Stimulated activated CD8-positive, alpha-beta memory T cell treated with anti-CD3 and anti-CD28 coated beads, Interleukin-12 subunit alpha, Interleukin-12 subunit beta, amount 100 ng/mL, for 24 hours (primary cell): ENCODE measurements around the gene CILP2.

Experiments used
- DNase-seq: peaks from one replicate; pipeline ENCODE4 v3.0.0-alpha.2; 2020; ENCODE audit errors: extremely low read depth

CILP2 gene

DNA sequence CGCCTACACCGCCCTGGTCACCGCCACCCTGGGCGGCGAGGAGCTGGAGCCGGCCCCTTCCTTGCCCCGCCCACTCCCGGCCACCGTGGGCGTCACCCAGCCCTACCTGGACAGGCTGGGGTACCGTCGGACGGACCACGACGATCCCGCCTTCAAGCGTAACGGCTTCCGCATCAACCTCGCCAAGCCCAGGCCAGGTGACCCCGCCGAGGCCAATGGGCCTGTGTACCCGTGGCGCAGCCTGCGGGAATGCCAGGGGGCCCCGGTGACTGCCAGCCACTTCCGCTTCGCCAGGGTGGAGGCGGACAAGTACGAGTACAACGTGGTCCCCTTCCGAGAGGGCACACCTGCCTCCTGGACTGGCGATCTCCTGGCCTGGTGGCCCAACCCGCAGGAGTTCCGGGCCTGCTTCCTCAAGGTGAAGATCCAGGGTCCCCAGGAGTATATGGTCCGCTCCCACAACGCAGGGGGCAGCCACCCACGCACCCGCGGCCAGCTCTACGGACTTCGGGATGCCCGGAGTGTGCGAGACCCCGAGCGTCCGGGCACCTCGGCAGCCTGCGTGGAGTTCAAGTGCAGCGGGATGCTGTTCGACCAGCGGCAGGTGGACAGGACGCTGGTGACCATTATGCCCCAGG is 7.0 kb downstream of the CILP2 start:
- no peak for DNase-seq

GRCh38 chr19:19545707-19546106 is 7.6 kb downstream of the CILP2 start:
- no peak for DNase-seq

DNA sequence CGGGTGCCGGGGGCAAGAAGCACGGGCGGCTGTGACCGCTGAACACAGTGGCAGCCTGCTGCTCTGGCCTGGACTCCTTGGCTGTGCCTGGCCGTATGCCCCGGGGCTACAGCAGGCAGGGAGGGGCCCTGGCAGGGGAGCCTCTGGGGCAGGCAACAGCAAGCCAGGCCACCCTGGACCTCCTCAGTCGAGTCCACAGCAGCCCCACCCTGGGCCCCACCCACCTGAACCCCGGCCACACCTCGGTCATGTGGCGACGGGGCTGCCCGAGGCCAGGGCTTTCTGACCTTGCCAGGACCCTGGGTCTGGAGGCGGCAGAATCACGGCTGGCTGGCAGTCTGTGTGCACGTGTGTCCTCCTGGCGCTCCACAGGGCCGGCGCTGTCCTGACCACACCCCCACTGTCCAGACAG is 8.7 kb downstream of the CILP2 start:
- DNase-seq: no peak

DNA sequence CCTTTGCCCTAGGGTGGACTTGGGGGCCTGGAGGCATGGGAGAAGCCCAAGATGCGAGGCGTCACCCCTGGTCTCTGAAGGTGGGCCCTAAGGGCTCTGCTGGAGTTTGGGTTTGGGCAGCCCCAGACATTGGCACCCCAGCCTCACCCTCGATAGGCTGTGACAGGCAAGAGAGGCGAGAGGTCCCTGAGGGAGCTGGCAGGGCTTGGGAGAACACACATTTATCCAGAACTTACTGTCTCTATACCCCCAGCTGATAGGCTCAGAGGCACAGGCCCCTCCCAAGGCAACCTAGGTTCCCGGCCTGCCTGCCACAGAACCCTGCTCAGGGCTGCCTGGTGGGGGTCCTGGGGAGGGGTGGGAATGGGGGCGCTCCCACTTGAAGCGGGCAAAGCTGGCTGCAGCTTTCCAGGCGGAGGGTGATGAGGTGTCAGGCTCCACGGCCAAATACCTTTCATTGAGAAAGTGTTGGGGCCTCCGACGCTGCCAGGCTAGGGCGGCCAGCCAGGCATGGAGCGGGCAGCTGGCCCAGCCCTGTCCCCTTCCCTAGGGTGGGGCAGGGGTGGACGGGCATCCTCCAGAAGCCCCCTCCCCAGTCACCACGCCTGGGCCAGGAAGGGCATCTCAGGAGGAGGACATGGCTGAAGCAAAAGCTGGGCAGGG is 9.7 kb downstream of the CILP2 start:
- no peak for DNase-seq

DNA sequence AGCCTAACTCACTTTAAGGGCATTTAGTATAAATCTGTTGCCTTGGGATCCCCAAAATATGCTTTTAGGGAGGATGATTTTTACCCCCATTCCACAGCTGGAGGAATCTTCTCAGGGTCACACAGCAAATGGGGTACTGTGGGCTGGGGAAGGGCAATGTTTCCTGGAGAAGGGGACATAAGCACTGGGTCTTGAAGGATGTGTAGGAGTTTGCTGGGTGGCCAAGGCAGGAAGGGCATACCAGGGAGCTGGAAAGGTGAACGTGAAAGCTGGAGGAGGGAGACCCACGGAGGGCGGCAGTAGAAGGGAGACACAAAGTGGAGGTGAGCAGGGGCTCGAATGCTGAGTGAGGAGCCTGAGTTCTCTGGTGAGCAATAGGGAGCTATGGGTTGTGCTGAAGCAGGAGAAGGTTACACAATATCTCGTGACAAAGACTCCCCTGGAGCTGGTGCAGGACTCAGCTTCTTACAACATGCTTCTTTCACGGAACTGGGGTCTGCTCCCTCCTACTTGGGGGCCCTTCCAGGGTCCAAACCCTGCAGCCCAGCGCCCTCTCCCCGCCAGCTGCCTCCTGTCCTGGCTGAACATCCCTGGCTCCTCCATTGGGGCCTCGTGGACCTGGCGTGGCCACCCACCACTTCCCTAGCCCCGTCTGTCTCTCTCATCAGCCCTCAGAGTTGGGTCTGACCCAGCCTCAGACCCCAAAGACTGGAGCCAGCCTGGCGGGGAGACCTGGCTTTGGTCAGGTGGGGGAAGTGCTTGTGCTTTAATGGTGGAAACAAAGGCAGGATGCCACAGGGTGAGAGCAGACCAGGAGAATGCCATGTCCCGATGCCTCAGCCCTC is 11.1 kb downstream of the CILP2 start:
- DNase-seq: no peak

DNA sequence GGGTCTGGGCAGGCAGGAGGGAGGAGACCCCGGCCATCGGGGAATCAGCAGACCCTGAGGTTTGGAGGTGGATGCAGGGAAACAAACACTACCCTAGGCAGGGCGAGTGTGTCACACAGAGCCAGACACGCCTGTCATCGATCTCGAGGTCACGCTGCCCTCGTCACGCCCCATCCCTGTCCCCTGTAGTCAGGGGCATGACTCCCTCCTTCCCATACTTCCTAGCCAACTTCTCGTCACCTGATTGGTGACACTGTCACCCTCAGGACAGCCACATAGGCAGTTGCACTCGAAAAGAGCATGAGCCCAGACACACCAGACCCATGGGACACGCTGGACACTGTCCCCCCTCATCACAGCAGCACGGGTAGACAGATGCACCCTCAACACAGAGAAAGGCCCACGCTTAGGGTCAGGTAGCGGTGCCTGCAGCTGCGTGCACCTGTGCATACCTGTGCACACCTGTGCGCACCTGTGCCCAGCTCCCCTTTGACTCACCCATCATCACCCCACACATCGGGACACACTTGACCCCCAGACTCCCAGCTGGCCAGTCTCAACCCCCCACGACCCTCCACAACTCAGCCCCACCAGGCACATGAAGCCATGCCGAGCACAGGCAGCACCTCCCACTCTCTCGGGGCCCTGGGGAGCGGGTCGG is 11.9 kb downstream of the CILP2 start:
- no peak for DNase-seq

- DNase-seq: no peak
Measured at GRCh38 chr19:19550485-19550929, 12.4 kb downstream of the CILP2 start.

GRCh38 chr19:19550972-19551852 is 13.1 kb downstream of the CILP2 start:
- DNase-seq: no peak

DNA sequence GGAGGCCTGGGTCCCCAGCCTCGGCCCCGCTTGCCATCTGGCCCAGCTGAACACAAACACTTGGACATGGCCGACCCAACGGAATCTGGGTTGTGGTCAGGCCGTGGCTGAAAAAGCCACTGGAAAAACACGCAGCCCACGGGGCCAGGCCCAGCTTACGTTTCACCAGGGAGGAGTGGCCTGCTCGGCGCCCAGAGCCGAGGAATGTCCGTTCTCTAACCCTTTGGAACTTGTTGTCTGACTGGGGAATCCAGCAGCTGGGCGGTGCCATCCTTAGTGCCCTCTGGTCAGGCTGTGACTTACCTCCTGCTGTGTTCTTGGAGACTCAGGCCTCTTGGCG is 13.8 kb downstream of the CILP2 start:
- DNase-seq: no peak

DNA sequence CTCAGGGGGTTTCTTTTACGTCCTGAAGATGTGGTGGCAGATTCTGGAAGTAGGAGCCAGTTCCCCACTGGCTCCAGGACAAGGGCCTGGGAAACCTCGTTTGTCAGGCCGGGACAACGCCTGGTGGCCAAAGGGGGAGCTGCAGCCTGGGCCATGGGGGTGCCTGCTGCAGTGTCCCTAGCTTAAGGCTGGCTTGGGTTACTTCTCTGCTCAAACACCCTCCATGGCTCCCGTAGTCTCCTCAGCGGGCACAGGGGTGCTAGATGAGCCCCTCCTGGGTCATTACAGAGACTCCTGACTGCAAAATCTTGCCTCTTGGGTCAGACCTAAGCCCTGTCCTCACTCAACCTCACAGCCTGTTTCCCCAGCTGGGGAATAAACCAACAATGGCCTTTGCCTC is 14.7 kb downstream of the CILP2 start:
- DNase-seq: no peak

- DNase-seq: no peak
Measured at GRCh38 chr19:19553670-19554069, 15.6 kb downstream of the CILP2 start.

DNA sequence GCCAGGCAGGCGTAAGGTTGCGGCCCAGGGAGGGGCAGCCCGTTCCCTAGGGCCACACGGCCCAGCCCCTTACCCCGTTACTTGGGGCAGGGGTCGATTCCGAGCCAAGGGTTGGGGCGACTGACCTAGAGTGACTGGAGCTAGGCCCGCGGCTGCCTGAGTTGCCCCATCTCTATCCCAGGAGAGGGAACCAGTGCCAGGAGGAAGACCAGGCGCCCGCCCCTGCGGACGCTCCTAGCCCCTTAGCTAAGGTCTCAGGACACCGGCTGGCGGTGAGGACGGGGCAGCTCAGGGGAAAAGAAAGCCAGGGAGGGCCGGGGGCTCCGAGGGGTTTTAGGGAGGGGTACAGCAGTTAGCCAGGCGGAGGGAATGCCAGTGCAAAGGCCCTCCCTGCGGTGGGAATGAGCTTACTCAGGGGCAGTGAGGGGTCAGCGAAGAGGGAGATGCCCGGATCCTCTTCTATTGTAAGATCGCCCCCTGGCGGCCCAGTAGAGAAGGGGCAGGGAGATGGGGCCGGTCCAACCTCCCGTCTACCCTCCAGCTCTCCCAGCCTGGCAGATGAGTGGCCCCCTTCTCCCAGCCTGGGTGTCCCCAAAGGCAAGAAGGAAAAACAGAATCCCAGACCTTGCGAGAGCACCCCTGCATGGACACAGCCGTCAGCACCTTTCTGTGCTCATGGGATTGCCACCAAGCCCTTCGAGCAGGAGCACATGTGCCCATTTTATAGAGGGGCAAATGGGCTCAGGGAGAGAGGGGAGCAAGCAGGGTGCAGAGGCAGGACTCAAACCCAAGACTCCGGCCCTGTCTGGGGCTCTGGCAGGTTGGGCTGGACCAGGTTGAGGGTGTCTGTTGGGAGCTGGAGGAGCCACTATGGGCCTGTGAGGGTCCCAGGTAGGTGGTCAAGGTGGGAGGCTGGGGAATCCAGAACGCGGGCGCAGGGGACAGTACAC is 16.3 kb downstream of the CILP2 start:
- peak; percentile 36 for DNase-seq

- no peak for DNase-seq
Measured at GRCh38 chr19:19558055-19558454, 20.0 kb downstream of the CILP2 start.

GRCh38 chr19:19558636-19559035 is 20.6 kb downstream of the CILP2 start:
- DNase-seq: no peak

DNA sequence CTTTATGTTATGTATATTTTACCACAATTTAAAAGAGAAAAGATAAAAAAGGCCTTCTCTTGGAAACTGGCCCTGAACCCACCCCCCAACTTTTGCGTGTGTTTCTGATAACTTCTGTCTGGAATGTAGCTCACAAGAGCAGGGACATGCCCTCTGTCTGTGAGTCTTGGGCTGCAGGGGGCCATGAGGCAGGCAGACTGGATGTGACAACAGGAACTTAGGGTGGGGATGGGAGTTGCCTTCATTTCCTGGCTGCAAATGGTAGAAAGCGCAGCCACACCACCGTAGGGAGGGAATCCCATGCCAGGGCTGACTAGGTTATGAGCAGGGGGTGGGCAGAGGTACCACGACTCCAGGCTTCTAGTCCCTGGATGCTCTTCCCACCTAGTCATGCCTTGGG is 21.9 kb downstream of the CILP2 start:
- no peak for DNase-seq

DNA sequence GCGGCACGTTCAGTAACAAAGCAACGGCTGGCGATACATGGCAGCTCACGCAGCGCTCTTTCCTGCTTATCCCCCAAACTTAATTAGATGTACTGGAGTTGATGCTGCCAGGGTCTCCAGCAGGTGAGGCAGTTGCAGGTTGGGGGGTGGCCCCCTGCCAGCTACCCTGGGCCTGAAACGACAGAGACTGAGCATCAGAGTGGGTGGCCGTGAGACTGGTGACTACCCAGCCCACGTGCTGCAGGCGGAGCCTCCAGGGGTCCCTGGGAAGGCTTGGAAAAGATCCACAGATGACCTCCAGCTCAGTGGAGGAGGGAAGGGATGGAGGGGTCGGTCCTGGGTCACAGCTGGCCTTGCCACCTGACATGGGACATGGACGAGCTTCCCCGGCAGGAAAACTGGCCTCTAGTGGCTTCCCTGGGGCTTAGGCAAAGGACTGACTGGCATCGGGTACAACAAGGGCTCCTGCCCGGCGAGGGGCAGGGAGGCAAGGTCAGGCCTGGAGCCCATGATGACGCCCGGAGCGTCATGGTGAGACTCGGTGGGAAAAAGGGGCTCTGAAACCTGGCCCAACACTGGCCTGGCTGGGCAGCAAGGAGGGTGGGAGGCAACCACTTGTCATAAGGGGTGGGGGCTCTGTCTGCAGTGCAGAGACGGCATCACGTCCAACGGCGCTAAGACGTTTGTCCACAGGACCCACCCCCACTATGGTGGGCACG is 24.0 kb downstream of the CILP2 start:
- DNase-seq: no peak

DNA sequence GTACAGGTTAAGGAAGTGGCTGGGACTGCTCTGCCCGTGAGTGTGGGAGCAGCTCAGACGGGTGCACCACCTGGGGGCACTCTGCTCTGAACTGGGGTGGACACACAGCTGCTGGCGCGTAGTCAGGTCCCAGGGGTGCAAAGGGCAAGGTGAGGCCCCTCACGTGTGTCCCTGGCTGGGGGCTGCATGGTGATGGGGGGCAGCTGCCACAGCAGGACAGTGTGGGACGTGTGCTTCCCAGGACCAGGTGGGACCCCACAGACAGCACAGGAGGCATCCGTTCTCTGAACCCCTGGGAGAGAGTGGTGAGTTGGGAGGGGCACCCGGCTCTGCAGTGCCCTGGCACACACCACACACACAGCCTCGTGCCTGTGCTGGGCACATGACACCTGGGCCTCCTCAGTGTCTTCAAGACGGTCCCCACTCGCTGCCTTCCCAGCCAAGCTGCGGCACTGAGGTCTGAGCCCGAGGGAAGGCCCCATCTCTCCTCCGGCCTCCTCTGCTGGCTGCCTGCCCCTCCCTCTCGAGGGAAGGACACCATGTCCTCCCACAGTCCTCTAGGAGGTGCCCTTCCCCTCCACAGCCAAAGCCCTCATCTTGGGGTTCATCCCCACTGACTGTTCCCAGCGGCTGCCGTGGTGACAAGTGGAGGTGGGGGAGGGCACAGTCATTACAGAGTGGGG is 24.7 kb downstream of the CILP2 start:
- no peak for DNase-seq

DNA sequence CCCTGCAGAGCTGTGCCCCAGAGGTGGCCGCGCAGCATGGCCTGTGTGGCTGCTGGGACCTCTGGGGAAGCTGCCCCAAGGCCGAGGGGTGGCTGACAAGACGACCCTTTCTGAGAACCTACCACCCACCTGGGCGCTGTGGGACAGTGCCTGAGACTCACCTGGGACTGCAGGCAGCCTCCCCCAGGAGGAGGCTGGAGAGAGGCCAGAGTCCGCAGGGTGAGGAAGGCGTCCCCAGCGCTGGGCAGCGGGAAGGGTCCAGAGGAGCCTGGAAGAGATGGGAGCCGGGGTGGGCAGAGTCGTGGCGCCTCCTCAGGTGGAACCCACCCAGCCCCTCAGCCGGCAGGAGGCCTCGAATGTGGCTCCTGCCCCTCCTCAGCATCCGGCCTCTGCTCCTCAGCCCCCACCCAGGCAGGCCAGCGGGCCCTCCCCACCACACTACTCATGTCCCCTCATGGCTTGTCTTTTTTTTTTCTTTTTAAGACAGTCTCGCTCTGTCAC is 25.3 kb downstream of the CILP2 start:
- no peak for DNase-seq

GRCh38 chr19:19566306-19566705 is 28.2 kb downstream of the CILP2 start:
- no peak for DNase-seq
